ENCODE data around the gene NANOS1. TPM values are rescaled to one million over a fixed set of nuclear protein-coding genes. Genes with fewer than 3 reads are reported as not detected.

The NANOS1 gene, protein sequence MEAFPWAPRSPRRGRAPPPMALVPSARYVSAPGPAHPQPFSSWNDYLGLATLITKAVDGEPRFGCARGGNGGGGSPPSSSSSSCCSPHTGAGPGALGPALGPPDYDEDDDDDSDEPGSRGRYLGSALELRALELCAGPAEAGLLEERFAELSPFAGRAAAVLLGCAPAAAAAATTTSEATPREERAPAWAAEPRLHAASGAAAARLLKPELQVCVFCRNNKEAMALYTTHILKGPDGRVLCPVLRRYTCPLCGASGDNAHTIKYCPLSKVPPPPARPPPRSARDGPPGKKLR
- total RNA-seq, result 1.3 TPM

DNA sequence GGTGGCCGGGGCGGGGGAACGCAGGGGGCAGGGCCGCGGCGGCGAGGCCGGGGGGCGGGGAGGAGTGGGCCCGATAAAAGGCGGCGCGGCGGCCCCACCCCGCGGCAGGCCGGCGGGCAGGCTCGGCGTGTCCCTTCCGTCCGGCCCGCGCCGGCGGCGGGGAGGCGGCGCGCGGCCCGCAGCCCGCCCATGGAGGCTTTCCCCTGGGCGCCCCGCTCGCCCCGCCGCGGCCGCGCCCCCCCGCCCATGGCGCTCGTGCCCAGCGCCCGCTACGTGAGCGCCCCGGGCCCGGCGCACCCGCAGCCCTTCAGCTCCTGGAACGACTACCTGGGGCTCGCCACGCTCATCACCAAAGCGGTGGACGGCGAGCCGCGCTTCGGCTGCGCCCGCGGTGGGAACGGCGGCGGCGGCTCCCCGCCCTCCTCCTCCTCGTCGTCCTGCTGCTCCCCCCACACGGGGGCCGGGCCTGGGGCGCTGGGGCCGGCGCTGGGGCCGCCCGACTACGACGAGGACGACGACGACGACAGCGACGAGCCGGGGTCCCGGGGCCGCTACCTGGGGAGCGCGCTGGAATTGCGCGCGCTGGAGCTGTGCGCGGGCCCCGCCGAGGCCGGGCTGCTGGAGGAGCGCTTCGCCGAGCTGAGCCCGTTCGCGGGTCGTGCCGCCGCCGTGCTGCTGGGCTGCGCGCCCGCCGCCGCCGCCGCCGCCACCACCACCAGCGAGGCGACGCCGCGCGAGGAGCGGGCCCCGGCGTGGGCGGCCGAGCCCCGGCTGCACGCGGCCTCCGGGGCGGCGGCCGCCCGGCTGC is at the start of gene NANOS1:
TSS of gene NANOS1 (plus strand) at position 102 of the 808 bp plus-strand sequence. CDS start at position 190, 88 bp downstream.
- peak; percentile 7 for ATAC-seq

DNA sequence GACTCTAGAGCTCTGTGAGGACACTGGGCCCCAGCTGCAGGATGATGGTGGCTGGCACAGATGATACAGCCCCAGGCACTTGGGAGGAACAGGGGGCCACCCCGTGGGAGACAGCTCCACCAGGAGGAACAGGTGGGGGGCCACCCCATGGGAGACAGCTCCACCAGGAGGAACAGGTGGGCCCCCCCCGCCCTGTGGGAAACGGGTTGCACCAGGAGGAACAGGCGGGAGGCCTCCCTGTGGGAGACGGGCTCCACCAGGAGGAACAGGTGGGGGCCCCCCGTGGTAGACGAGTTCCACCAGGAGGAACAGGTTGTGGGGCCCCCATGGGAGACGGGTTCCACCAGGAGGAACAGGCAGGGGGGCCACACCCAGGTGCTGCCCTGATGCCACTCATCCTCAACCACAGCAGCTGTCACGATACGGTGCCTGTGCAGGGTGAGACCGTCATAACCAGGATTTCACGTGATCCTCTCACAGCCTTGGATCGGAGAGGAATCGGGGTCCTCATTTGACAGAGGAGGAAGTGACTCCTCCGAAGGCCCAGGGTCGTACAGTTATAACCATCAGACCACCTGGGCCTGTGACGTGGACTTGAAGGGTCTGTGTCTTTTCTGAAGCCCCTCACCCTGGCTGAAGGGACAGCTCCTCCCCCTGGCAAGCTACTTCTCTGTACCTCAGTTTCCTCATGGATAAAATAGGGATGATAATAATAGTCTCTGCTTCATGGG is 49.2 kb upstream of the NANOS1 start:
- no peak for ATAC-seq

DNA sequence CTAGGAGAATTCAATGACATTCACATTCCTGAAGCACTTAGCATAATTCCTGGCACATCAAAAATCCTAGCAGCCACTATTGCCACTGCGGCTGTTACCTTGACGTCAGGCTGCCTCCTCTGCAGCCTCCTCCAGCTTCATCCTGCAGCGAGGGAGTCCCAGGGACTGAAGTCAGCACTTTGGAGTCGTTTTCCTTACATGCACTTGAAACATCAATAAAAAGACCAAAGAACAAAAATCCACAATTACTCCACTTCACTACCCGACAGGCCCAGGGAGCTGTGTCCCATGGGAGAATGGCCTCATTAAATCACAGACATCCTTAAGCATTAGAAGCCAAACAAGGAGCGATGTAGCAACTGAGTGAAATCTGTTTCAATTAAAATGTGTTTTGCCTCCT is 48.6 kb upstream of the NANOS1 start:
- no peak for ATAC-seq

DNA sequence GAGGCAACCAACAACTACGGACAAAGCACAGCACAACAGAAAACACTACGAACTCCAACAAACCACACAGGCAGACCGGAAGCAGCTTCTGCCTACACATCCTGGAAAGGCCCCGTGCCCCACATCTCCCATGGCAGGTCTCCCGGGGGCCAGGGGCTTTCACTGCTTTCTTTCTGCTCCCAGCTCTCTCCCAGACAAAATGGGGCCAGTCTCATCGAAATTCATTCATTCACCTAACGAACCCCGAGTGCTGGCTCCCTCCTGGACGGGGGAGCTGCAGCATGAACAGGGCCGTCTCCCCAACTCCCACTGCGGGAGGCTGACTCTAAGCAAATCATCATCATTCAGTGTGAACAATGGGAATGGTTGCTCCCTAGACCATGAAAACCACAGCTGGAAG is 47.6 kb upstream of the NANOS1 start:
- ATAC-seq, result no peak

DNA sequence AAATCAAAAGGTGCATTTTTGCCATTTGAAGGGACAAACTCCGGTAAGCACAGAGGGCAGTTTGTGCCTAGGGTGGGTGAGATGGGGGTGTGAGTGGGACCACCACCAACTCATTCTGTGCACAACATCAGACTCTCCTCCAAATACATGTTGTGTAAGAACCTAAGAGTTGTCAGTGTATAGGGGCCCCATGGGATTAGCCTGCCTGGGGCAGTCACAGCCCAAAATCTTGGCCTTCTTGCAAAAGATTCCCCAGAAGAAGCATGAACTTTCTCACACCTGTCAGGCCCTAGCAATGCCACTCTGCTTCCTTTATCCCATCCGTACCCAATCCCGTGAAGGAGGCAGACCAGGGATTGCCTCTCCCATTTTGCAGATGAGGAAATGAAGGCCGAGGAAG is 47.1 kb upstream of the NANOS1 start:
- no peak for ATAC-seq

DNA sequence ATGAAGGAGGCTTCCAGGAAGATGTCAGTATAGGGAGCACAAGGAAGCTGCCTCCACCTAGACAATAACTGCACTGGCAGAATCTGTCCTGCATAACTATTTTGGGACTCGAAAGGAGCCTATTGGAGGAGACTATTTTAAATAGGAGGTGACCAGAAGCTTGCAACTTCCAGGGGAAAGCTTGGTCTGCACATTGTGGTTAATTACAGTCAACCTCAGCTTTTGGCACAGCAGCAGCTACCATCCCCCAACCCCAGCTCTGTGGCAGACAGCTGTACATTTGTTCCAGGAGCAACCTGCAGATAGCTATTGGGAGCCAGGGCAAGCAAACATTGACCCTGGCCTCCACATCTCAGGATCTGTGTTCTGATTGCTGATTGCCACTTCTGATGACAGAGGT is 46.3 kb upstream of the NANOS1 start:
- ATAC-seq, result no peak

DNA sequence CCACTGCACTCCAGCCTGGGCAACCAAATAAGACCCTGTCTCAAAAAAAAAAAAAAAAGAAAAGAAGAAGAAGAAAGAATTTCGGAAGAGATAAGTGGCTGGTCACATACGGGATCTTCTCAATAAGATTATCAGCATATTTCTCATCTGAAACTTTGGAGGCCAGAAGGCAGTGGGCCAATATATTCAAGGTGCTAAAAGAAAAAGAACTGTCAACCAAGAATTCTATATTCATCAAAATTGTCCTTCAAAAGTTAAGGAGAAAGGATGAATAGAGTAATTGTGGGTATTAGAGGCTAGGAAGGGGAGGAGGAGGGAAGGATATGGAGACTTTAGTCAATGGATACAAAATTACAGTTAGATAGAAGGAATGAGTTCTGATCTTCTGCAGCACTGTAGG is 43.9 kb upstream of the NANOS1 start:
- ATAC-seq, result no peak

DNA sequence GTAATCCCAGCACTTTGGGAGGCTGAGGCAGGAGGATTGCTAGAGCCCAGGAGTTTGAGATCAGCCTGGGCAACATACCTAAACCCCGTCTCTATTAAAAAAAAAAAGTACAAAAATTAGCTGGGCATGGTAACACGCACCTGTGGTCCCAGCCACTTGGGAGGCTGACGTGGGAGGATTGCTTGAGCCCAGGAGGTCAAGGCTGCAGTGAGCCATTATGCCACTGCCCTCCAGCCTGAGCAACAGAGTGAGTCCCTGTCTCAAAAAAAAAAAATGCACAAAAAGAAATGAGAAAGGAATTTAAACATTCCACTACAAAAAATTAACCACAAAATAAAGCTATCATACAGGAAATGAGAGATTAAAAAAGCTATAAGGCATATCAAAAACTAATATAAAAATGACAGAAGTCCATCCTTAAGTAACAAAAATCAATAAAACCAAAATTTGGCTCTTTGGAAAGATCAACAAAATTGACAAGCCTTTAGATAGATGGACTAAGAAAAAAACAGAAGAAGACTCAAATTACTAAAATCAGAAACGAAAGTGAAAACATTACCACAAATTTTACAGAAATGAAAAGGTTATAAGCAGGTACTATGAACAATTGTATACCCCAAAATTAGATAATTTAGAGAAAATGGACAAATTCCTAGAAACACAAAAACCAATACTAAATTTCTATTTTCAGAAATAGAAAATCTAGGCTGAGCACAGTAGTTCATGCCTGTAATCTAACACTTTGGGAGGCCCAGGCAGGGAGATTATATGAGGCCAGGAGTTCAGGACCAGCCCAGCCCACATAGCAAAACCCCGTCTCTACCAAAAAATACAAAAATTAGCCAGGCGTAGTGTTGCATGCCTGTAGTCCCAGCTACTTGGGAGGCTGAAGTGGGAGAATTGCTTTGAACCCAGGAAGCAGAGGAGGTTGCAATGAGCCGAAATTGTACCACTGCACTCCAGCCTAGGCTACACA is 42.4 kb upstream of the NANOS1 start:
- ATAC-seq, result no peak

DNA sequence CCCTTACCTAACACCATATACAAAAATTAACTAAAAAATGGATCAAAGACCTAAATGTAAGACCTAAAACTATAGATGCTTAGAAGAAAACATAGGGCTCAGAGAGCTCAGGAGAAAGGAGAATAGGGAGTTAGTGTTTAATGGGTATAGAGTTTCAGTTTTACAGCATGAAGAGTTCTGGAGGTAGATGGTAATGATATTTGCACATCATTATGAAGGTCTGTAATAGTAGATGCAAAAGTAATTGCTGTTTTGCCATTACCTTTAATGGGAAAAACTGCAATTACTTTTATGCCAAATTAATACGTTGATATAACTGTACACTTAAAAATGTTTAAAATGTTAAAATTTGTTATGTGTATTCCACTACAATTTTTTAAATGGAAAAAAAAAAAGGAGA is 39.2 kb upstream of the NANOS1 start:
- ATAC-seq, result no peak

DNA sequence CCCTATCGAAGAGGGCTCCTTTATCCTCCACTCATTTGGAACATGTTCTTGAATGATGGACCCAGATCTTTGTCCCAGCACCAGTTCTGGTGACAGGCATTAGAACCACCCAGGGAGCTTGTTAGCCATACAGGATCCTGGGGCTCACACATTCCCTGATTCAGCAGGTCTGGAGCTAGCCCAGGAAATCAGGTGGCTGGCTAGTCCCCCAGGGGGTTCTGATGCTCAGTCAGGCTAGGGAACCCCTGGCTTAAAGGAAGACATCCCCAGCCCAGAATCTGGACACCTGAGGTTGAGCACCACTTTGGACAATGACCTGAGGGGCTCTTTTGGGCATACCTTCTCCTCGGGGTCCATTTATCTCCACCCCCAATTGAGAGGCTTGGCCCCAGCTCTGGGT is 37.0 kb upstream of the NANOS1 start:
- no peak for ATAC-seq

DNA sequence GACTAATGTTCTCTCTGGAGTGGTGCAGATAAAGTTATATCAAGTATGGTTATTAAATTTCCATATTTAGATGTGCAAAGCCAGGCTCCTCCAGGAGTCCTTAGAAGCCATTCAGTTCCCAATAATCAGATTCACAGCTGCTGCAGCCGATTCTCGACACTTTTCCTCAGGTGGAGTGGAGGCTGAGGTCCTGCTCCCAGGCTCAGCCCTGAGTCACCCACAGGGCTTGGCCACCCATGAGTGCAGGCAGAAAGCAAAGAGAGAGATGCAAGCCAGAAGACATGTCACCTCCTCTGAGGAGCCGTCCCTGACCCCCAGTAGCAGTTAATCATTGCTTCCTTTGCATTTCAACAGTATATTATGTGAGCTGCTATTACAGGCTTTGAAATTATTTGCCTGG is 36.3 kb upstream of the NANOS1 start:
- ATAC-seq, result no peak

DNA sequence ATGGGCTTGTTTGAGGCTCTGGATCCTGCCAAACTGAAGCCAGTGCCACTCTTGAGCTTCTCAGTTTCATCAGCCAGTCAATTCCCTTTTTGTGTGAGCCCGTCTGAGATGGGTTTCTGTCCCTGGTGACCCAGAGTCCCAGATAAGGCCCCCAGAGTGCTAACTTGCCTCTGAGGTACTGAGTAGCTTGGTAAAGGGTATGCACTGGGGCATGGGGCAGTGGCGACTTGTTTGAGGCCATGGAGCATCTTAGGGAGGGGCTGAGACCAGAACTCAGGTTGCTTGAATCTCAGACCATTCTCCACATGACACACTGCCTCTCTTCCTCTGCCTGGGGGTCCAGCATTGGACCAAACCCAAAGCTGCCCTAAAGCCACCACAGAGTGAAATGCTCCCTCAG is 35.2 kb upstream of the NANOS1 start:
- no peak for ATAC-seq

DNA sequence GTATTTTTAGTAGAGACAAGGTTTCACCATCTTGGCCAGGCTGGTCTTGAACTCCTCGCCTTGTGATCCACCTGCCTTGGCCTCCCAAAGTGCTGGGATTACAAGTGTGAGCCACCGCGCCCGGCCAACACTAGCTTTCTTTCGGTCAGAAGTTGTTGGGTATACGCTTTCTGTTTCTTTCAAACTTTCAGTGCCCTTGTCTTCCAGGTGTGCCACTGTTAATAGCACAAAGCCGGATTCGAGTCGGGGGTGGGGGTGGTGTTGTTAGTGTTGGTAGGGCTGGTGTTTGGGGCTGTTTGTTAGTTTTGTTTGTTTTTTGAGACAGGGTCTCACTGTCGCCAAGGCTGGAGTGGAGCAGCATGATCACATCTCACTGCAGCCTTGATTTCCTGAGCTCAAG is 33.8 kb upstream of the NANOS1 start:
- no peak for ATAC-seq

DNA sequence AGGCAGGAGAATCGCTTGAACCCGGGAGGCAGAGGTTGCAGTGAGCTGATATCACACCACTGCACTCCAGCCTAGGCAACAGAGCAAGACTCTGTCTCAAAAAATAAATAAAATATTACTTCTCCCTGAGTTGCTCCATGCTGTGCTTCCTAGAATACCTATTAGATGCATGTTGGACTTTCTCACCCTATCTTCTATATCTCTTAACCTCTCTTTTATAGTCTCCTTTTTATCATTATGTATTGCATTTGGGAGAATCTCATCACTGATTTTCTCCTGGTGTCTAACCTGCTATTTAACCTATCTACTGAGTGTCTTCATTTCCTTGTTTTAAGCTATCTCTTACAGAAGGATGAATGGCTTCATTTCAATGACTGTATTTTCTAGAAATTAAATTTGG is 32.1 kb upstream of the NANOS1 start:
- no peak for ATAC-seq

DNA sequence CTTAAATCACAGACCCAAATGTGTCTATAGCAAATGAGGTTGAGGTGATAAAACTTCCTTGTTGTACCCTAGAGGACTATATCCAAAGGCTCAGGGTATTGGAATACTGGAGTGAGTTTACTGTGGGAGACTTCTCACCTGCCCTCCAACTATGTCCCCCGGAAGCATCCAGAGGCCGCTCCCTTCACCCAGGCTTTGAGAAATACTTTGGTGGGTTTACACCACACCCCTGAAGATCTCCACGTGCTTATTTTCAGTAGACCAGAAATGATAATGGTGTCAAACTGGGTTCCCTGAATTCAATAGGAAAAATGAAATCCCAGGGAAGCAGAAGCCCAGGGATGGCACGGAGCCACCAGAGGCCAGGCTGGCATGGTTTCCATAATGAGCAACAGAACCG is 31.3 kb upstream of the NANOS1 start:
- ATAC-seq, result no peak

DNA sequence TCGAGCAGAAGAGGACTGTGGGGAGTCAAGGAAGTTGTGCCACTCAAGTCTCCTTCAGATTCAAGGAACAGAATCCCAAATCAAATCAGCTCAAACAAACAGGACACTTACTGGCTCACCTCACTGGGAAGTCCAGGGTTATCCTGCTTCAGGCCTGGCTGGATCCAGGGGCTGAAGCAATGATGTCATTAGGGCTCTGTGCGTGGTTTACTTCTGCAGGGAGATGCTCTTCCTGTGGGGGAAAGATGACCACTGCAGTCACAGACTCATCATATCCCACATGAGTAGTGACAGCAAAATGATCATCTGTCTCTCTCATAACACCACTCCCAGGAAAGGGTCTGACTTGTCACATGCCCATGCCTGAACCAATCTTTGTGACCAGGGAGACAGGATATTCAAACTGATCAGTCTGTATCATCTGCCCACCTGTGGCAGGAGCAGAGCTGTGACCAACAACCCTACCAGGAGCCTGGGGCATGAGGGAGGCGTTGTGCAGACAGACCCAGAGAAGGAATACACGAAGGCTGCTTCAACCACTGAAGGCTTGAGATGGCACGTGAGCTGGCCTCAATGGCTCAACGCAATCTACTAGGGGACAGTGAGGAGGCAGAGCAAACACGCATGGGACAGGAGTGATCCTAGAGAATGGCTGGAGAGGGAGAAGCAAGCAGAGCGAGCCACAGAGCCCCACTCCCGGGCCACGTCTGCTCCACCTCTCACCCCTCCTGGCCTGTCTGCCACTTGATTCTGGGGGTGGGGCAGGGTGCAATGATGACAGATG is 27.6 kb upstream of the NANOS1 start:
- ATAC-seq, result no peak

DNA sequence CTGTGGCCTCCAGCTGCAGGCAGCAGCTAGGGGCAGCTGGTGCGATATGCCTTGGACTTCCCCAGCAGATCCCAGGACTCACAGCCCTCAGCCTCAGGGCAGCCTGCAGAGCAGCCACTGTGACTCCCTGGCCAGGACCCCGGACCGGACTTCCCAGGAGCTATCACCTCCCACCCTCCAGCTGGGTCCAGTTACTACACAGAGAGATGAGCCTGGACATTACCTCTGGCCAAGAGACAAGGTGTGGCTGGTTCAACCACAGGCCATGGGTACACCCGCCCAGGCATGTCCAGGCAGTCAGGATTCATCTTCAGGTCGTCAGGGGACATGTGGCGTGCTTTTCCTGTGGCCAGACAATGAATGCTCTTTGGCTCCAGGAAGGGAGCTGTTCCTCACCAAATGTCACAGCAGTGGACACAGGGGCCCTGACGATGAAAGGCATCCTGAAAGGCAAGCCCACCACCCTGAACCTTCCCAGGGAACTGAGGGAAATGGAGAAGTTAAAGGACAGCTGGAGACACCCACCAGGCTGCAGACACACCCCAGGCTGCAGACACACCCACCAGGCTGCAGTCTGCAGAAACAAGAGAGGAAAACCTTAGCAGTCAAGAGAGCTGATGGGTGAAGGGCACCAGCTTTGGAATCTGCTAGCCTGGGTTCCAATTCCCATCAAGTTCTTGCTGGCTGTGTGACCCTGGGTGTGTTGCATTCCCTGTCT is 25.8 kb upstream of the NANOS1 start:
- peak; percentile 50 for ATAC-seq

DNA sequence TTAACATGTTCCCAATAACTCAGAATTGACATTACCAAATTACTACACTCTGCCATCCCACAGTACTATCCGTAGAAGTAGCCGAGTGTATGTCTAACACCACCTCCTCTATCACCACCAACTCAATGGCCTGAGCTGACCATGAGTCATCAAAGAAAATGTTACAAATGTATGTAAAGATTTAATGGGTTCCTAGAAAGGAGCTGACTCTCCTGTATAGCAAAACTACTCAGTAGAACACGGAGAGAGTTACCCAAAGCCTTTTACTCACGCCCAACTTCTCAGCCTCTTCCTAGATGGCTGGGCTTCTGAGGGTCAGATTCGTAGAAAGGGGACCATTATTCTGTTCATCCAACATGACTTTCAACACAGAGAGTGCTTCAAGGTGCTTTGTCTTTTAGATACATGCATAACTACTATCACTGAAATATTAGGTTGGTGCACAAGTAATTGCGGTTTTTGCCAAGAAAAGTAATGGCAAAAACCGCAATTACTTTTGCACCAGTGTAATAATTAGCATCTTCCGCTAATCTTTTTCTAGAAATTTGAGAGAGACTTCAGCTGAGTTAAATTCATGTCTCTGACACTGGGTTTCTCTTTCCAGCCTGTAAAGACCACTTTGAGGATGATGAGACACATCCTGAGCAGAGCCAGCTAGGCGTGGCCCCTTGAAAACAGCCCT is 24.0 kb upstream of the NANOS1 start:
- ATAC-seq, result no peak

DNA sequence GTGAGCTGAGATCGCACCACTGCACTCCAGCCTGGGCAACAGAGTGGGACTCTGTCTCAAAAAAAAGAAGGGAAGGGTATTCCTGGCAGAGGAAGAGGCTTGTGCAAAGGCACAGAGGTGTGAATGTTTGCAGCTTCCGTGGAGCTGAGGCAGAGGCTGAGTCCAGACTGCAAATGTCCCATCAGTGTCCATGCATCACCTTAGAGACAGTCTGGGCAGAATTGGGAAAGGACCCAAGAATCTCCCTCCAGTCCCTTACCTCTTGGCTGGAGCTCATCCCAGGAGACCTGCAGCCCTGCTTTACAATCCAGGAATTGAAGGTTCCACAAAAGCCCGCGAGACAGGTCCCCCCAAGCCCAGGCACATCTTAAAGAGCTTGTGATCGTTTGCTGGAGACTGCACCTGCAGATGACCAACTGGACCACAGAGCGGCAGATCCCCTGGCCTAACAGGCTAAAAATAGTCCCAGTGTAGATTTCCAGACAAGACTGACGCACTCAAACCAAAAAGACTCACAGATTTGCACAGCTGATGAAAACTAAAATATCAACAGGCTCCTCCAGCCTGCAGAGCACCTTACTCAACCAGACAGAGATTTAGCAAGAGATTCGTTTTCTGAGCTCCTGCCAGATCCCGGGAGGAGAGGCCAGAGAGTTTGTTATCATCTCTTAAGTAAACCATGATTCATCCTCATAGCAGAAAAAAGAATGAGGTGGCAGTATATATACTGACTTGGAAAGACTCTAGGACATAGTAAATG is 22.9 kb upstream of the NANOS1 start:
- ATAC-seq, result peak; percentile 87

DNA sequence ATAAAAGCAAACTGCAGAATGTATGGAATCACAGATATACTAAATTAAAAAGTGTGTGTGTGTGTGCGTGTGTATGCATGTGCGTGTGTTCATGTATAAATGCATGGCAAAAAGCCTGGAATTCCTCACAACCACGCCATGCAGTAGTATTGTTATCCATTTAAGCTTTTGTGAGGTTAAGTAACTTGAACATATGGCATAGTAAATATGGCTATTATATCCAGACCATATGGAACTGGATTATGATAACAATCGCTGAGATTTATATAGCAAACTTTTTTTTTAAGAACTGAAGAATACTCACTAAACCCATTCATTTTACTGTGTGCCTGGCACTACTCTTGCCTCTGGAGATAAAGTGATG is 22.3 kb upstream of the NANOS1 start:
- no peak for ATAC-seq
